ENCODE measurements around the gene SLC17A8. TPM values are rescaled to one million over a fixed set of nuclear protein-coding genes. Genes with fewer than 3 reads are reported as not detected.

SLC17A8 gene
- total RNA-seq, 1 experiment from 2014 or later: not detected

DNA sequence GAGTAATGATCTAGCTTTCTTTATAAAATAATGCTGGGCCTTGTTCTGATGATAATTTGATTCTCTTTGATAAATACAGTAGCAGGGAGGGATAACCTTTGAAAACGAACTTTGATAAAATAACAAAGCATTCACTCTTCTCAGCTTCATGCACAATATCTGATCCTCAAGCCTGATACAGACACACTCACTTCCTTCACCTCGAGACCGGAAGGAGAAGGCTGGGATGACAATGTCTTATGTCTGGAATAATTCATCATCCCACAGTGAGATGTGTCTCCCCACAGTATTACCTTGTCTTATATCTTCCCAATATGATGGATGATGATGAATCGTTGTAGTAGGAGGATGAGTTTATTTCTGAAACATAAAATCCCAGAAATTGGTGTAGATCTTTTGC is 101.3 kb downstream of the SLC17A8 start:
- Histone ChIP-seq H3K4me3 (no peak overlapping the region), H3K9me3 (replicated peaks) (no peaks in the 10 kb centered on the region), H3K27ac (no peak overlapping the region), H3K36me3 (no peaks in the 10 kb centered on the region), H3K4me1 (no peaks in the 10 kb centered on the region), H3K27me3 (no peaks in the 10 kb centered on the region)
- no peak for DNase-seq

DNA sequence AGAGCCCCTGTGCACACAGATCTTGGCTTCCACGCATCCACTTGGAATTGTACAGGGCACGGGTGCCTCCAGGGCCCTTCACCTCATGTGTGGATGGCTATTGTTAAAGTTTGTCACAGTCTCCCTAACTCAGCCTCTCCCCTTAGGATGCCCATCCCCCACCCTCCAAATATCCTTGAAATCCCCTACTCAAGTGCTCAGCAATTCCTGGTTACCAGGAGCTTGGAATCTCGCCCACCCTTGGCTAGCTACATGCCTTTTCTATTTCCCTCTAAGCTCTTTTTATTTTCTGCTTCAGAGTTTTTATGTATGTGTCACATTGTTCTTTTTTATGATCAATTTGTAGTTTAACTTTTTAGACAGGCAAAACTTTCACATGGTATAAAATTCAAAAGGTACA is 103.8 kb downstream of the SLC17A8 start:
- Histone ChIP-seq H3K27me3 (no peaks in the 10 kb centered on the region), H3K9me3 (replicated peaks) (no peaks in the 10 kb centered on the region), H3K36me3 (no peaks in the 10 kb centered on the region), H3K27ac (no peak overlapping the region), H3K4me1 (no peaks in the 10 kb centered on the region), H3K4me3 (no peak overlapping the region)
- no peak for DNase-seq

GRCh38 chr12:100461330-100461973 is 104.6 kb downstream of the SLC17A8 start:
- Histone ChIP-seq H3K4me1 (no peaks in the 10 kb centered on the region), H3K27ac (no peak overlapping the region), H3K9me3 (replicated peaks) (no peaks in the 10 kb centered on the region), H3K27me3 (no peaks in the 10 kb centered on the region), H3K36me3 (no peaks in the 10 kb centered on the region), H3K4me3 (no peak overlapping the region)
- DNase-seq: no peak

DNA sequence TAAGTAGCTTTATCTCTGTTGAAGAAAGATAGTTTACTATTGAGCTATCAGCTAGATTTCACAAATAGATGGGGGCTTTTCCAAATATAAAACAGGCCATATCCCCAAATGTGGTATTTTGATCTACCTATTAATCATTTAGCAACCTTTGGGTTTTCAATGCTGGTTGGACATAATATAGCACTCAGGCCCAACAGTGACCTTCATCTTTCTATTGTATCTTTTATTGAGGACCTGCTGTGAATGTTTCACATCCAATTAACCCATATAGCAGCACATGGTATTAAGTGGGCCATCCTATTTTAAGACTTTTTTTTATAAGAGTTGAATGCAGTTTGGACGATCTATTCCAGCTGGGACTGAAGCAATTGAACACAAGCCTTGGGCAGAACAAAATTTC is 106.8 kb downstream of the SLC17A8 start:
- H3K4me3 ChIP-seq: no peak overlapping the region
- no peaks in the 10 kb centered on the region for H3K9me3 ChIP-seq (replicated peaks)
- H3K27ac ChIP-seq: no peak overlapping the region
- no peaks in the 10 kb centered on the region for H3K36me3 ChIP-seq
- H3K4me1 ChIP-seq: no peaks in the 10 kb centered on the region
- H3K27me3 ChIP-seq: no peaks in the 10 kb centered on the region
- no peak for DNase-seq

- no peaks in the 10 kb centered on the region for H3K4me1 ChIP-seq
- no peaks in the 10 kb centered on the region for H3K36me3 ChIP-seq
- no peaks in the 10 kb centered on the region for H3K9me3 ChIP-seq (replicated peaks)
- H3K27me3 ChIP-seq: no peaks in the 10 kb centered on the region
- no peak for DNase-seq
- no peak overlapping the region for H3K4me3 ChIP-seq
- H3K27ac ChIP-seq: no peak overlapping the region
Observed at GRCh38 chr12:100464529-100464928, 107.7 kb downstream of the SLC17A8 start.

DNA sequence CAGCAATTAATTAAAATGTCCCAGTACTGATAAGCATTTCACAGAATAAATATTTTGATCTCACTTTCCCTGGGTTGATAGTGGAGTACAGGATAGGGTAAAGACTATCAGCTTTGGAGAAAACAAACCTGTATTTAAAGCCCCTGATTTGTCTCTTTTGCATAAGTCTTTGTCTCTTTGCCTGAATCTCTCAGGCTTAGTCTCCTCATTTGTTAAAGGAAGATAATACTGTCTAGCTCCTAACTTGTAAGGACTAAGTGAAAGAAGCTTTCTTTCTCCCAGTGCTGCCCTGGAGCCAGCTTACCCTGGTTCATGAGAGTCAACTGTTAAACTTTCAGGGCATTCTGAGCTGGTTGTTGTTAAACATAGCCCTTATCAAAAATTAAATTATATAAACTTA is 111.3 kb downstream of the SLC17A8 start:
- Histone ChIP-seq H3K9me3 (replicated peaks) (no peaks in the 10 kb centered on the region), H3K4me1 (no peaks in the 10 kb centered on the region)

More for the DNA sequence above, 111.3 kb downstream of the SLC17A8 start:
- H3K27ac ChIP-seq: no peak overlapping the region
- H3K27me3 ChIP-seq: no peaks in the 10 kb centered on the region
- H3K4me3 ChIP-seq: no peak overlapping the region
- H3K36me3 ChIP-seq: no peaks in the 10 kb centered on the region
- DNase-seq: no peak

Other genes with a start within 250 kb of the SLC17A8 start
- gene BLTP3B, start 214.2 kb upstream of the SLC17A8 start, total RNA-seq (2014; rRNA removed; shearing (Covaris generic)): 27.1 and 33.6 TPM in 2 replicates
- gene ACTR6, start 156.3 kb upstream of the SLC17A8 start, total RNA-seq (2014; rRNA removed; shearing (Covaris generic)): 25.2 TPM in 2 replicates
- gene DEPDC4, start 90.0 kb upstream of the SLC17A8 start, total RNA-seq (2014; rRNA removed; shearing (Covaris generic)): 4.2 and 5.1 TPM in 2 replicates
- gene SCYL2, start 89.9 kb upstream of the SLC17A8 start, total RNA-seq (2014; rRNA removed; shearing (Covaris generic)): 42.5 and 49.0 TPM in 2 replicates
- gene NR1H4, start 116.8 kb downstream of the SLC17A8 start, total RNA-seq (2014; rRNA removed; shearing (Covaris generic)): not detected in 2 replicates
- gene GAS2L3, start 216.6 kb downstream of the SLC17A8 start, total RNA-seq (2014; rRNA removed; shearing (Covaris generic)): 50.7 and 54.6 TPM in 2 replicates

Measured in SJCRH30 (cell line).